H1 (cell line): ENCODE data around the gene LDLRAD3. TPM values are rescaled to one million over a fixed set of nuclear protein-coding genes. Genes with fewer than 3 reads are reported as not detected.

Source experiments
- BACH1 ChIP-seq: IDR thresholded peaks from 2 replicates; pipeline ENCODE4 v1.6.1; 2012; ENCODE audit warnings: low read length, improper control_type of control experiment
- BCL11A ChIP-seq, 2 experiments: IDR thresholded peaks; one replicate each; pipeline ENCODE4 v1.6.1; 2011; ENCODE audit warnings: low read depth in 2 of 2, low read length in 2 of 2, mild to moderate bottlenecking in 2 of 2
- BRCA1 ChIP-seq: IDR thresholded peaks from 2 replicates; pipeline ENCODE4 v1.6.1; 2012; ENCODE audit warnings: low read depth, low read length, improper control_type of control experiment
- EP300 ChIP-seq, 2 experiments: IDR thresholded peaks; 1 replicate in 1 of 2; 2 replicates in 1 of 2; pipeline ENCODE4 v1.6.1; 2011 to 2012; ENCODE audit warnings: low read depth in 2 of 2, low read length in 2 of 2, mild to moderate bottlenecking in 2 of 2, borderline replicate concordance in 1 of 2, inconsistent platforms in 1 of 2, moderate library complexity in 1 of 2
- JUND ChIP-seq: IDR thresholded peaks from 2 replicates; pipeline ENCODE4 v1.6.1; 2011; ENCODE audit warnings: mild to moderate bottlenecking, improper control_type of control experiment, low read length
- KDM4A ChIP-seq: IDR thresholded peaks from one replicate; pipeline ENCODE4 v1.7.1; 2012; ENCODE audit warnings: low read depth, mild to moderate bottlenecking, moderate library complexity, low read length, inconsistent platforms; ENCODE audit not compliant: severe bottlenecking
- PHF8 ChIP-seq: fragments of 200-600 bp; sonication (generic); conservative IDR thresholded peaks from 2 replicates; pipeline ENCODE4 v1.7.1; 2012; ENCODE audit warnings: low read depth, mild to moderate bottlenecking, inconsistent platforms, low read length, moderate library complexity
- RXRA ChIP-seq: IDR thresholded peaks from 2 replicates; pipeline ENCODE4 v1.6.1; 2011; ENCODE audit warnings: low read depth, mild to moderate bottlenecking, low read length, moderate library complexity; ENCODE audit not compliant: insufficient read depth
- SIX5 ChIP-seq: IDR thresholded peaks from 2 replicates; pipeline ENCODE4 v1.6.1; 2011; ENCODE audit warnings: mild to moderate bottlenecking, low read depth, low read length
- polyA plus RNA-seq, 7 experiments: library from polyadenylated mRNA; depleted of rRNA in 3 of 7; stranded (reverse) in 5 of 7; unstranded in 2 of 7; fragments of >200 nt in 5 of 7; fragments of 200-250 nt in 2 of 7; gene quantifications; 1 replicate in 5 of 7; 2 replicates in 1 of 7; 4 replicates in 1 of 7; pipeline versions ENCODE4 v1.2.1 to v1.2.3, GENCODE V29; 2011 to 2013; ENCODE audit warnings: missing spikeins in 2 of 7, mixed read lengths in 2 of 7
- total RNA-seq: library from RNA; stranded (reverse); fragmentation: NEBNext Ultra II Directional; extraction: Animal tissue kit (Norgen Biotek cat#: 25700); gene quantifications from 2 replicates; pipeline ENCODE4 v1.2.1, GENCODE V29; 2021

Gene LDLRAD3
- total and polyA plus RNA-seq, 2 of the 8 experiments (the other 6 are each of a cell fraction or from before 2014, with no cell fraction given) = 18.6 to 22.8 TPM

- TF ChIP-seq BACH1 = no peak
- TF ChIP-seq SIX5 = no peak
- TF ChIP-seq EP300 (IDR thresholded peaks at IDR 0.05; ENCODE audit: borderline replicate concordance in 1 of 2, low read depth in 2 of 2, low read length in 2 of 2) = no peak
- TF ChIP-seq BRCA1 = no peak
- TF ChIP-seq RXRA = no peak
- no peak for TF ChIP-seq PHF8
- no peak for TF ChIP-seq JUND
- TF ChIP-seq BCL11A (IDR thresholded peaks at IDR 0.05; ENCODE audit: low read depth in 2 of 2, low read length in 2 of 2) = no peak
- TF ChIP-seq KDM4A = no peak
Measured at GRCh38 chr11:36195496-36196354, 251.9 kb downstream of the LDLRAD3 start (continued).
